ENCODE results near the gene TBCE.
"Not testable (repeated sequence)": the region's sequence is repeated elsewhere in the genome, so short reads cannot be mapped to it uniquely, and the experiment has no call there.

Gene TBCE

DNA sequence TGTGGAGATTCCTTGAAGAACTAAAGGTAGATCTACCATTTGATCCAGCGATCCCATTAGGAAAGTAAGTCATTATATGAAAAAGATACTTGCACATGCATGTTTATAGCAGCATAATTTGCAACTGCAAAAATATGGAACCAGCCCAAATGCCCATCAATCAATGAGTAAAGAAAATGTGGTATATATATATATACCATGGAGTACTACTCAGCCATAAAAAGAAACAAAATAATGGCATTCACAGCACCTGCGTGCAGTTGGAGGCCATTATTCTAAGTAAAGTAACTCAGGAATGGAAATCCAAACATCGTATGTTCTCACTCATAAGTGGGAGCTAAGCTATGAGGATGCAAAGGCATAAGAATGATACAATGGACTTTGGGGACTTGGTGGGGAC is 95.6 kb downstream of the TBCE start:
- not testable (repeated sequence) for H3K9ac ChIP-seq (ENCODE audit: low read length); H3K27me3 ChIP-seq (ENCODE audit: control insufficient read depth, insufficient read depth, low read length); H3K4me1 ChIP-seq (ENCODE audit: control insufficient read depth, low read depth, low read length); H3K27ac ChIP-seq (ENCODE audit: low read length); H3K4me3 ChIP-seq (ENCODE audit: low read length); H3K9me3 ChIP-seq (ENCODE audit: control insufficient read depth, low read depth, low read length)
- peaks cover 11% of the 10 kb centered on the region for H3K36me3 ChIP-seq (ENCODE audit: control insufficient read depth, low read depth, low read length)

DNA sequence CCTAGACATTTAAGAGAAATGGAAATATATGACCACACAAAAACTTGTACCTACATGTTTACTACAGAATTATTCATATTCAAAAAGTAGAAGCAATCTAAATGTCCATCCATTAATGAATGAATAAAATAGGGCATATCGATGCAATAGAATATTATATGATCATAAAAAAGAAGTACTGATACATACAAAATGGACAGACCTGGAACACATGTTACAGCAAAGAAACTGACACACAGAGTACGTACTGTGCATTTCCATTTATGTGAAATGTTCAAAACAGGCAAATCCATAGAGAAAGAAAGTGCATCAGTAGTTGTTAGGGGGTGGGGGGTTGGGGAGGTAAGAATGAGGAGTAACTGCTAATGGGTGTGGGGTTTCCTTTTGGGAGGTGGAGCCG is 97.8 kb downstream of the TBCE start:
- Histone ChIP-seq H3K4me3 (ENCODE audit: low read length) (no peak overlapping the region), H3K27ac (ENCODE audit: low read length) (no peak overlapping the region), H3K4me1 (ENCODE audit: control insufficient read depth, low read depth, low read length) (no peaks in the 10 kb centered on the region), H3K9ac (ENCODE audit: low read length) (no peak overlapping the region), H3K27me3 (ENCODE audit: control insufficient read depth, insufficient read depth, low read length) (no peaks in the 10 kb centered on the region), H3K36me3 (ENCODE audit: control insufficient read depth, low read depth, low read length) (peaks cover 17% of the 10 kb centered on the region), H3K9me3 (ENCODE audit: control insufficient read depth, low read depth, low read length) (no peaks in the 10 kb centered on the region)

DNA sequence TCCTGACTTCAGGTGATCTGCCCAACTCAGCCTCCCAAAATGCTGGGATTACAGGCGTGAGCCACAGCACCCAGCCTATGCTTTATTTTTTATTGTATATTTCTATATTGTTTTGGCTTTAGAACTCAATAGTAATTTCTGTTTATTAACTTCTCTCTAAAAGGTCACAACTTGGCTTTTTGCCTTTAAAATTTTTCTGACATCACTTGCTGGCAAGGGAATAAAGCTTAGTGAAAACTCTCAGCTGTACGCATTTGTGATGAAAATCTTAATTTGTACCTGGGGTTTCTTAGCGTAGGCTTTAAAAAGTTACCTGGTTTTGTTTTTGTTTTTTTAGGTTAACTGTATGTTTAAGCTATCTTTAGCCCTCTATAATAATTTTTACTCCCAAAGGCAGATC is 100.8 kb downstream of the TBCE start:
- Histone ChIP-seq H3K27me3 (ENCODE audit: control insufficient read depth, insufficient read depth, low read length) (no peaks in the 10 kb centered on the region), H3K36me3 (ENCODE audit: control insufficient read depth, low read depth, low read length) (peaks cover 16% of the 10 kb centered on the region), H3K4me3 (ENCODE audit: low read length) (no peak overlapping the region), H3K9ac (ENCODE audit: low read length) (no peak overlapping the region), H3K4me1 (ENCODE audit: control insufficient read depth, low read depth, low read length) (no peaks in the 10 kb centered on the region), H3K27ac (ENCODE audit: low read length) (no peak overlapping the region), H3K9me3 (ENCODE audit: control insufficient read depth, low read depth, low read length) (no peaks in the 10 kb centered on the region)

DNA sequence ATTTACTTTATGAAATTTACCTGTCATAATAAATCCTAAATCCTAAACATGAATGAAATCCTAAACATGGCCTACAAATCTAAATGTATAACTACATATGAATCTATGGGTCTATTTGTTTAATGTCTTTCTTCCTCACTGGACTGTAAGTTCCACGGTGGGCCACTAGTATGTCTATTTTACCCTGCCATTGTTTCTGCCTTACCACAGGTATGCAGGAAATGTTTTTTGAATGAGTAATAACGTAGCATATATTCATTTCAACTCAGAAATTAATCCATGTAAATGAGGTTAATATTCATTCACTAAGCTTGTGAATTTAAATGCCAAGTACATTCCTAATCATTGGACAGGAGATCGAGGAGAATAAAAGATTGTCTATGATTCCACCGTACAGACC is 101.7 kb downstream of the TBCE start:
- peaks cover 16% of the 10 kb centered on the region for H3K36me3 ChIP-seq (ENCODE audit: control insufficient read depth, low read depth, low read length)
- no peaks in the 10 kb centered on the region for H3K9me3 ChIP-seq (ENCODE audit: control insufficient read depth, low read depth, low read length)
- H3K4me3 ChIP-seq (ENCODE audit: low read length): no peak overlapping the region
- no peaks in the 10 kb centered on the region for H3K4me1 ChIP-seq (ENCODE audit: control insufficient read depth, low read depth, low read length)
- H3K27ac ChIP-seq (ENCODE audit: low read length): no peak overlapping the region
- no peak overlapping the region for H3K9ac ChIP-seq (ENCODE audit: low read length)
- no peaks in the 10 kb centered on the region for H3K27me3 ChIP-seq (ENCODE audit: control insufficient read depth, insufficient read depth, low read length)

DNA sequence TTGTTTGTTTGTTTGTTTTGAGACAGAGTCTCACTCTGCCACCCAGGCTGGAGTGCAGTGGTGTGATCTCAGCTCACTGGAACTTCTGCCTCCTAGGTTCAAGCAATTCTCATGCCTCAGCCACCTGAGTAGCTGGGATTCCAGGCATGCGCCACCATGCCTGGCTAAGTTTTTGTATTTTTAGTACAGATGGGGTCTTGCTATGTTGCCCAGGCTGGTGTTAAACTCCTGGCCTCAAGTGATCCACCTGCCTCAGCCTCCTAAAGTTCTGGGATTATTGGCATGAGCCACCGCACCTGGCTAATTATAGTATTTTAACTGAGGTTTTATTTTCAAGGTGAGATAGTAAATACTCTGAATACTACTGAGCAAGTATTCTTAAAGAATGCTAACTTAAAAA is 102.7 kb downstream of the TBCE start:
- H3K27ac ChIP-seq (ENCODE audit: low read length): not testable (repeated sequence)

DNA sequence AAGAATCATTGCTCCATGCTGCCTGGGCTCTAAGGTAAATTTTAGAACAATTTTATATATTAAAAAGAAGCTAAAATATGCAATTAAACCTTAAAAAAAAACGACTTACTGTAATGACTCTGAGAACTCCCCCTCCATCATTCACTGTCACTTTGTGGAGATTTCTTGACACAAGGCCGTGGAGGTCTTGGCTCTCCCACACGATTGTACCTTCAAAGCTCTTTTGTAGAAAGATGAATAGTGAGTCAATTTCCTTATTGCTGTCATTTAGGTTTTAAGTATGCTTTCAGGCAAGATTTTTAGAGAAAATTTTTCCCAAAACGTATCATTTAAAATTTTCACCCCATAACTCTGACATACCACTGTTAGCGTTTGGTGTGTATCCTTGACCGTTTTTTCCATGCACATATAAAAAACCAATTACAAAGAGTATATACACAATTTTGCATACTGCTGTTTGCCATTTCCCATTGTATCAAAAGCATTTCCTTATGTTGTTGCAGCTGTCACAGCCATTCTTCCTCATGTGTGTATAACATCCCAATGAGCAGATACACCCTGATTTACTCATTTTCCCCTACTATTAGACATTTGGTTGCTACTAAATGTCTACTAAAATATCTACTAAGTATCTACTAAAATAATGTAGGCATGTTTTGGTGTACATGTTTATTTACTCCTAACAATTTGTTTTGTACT is 103.7 kb downstream of the TBCE start:
- H3K27ac ChIP-seq (ENCODE audit: low read length): no peak overlapping the region
- no peaks in the 10 kb centered on the region for H3K4me1 ChIP-seq (ENCODE audit: control insufficient read depth, low read depth, low read length)
- H3K9ac ChIP-seq (ENCODE audit: low read length): no peak overlapping the region
- H3K4me3 ChIP-seq (ENCODE audit: low read length): no peak overlapping the region
- H3K27me3 ChIP-seq (ENCODE audit: control insufficient read depth, insufficient read depth, low read length): no peaks in the 10 kb centered on the region
- no peaks in the 10 kb centered on the region for H3K9me3 ChIP-seq (ENCODE audit: control insufficient read depth, low read depth, low read length)
- peaks cover 12% of the 10 kb centered on the region for H3K36me3 ChIP-seq (ENCODE audit: control insufficient read depth, low read depth, low read length)

More for the DNA sequence above, 102.7 kb downstream of the TBCE start:
- not testable (repeated sequence) for H3K4me1 ChIP-seq (ENCODE audit: control insufficient read depth, low read depth, low read length); H3K4me3 ChIP-seq (ENCODE audit: low read length); H3K9me3 ChIP-seq (ENCODE audit: control insufficient read depth, low read depth, low read length); H3K9ac ChIP-seq (ENCODE audit: low read length); H3K27me3 ChIP-seq (ENCODE audit: control insufficient read depth, insufficient read depth, low read length)
- peaks cover 12% of the 10 kb centered on the region for H3K36me3 ChIP-seq (ENCODE audit: control insufficient read depth, low read depth, low read length)

DNA sequence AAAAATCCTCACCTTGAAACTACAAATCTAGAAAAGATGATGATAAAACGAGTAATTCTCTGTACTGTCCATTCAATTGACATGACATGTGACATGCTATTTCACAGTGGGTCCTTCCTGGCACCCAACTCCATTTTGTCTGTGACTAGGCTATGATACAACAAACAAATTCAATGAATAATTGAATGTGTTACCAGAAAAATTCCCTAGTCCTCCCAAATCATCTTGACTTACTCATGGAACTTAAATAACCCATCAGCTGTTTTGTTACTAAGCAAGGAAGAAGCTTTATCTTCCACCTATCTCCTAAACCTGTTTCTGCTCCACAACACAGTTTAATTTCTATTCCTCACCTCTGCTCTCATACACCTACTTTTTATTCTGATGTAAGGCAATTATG is 106.6 kb downstream of the TBCE start:
- H3K27me3 ChIP-seq (ENCODE audit: control insufficient read depth, insufficient read depth, low read length): no peaks in the 10 kb centered on the region
- no peak overlapping the region for H3K4me3 ChIP-seq (ENCODE audit: low read length)
- H3K36me3 ChIP-seq (ENCODE audit: control insufficient read depth, low read depth, low read length): peaks cover 19% of the 10 kb centered on the region
- H3K9ac ChIP-seq (ENCODE audit: low read length): no peak overlapping the region
- H3K4me1 ChIP-seq (ENCODE audit: control insufficient read depth, low read depth, low read length): no peaks in the 10 kb centered on the region
- H3K9me3 ChIP-seq (ENCODE audit: control insufficient read depth, low read depth, low read length): no peaks in the 10 kb centered on the region
- no peak overlapping the region for H3K27ac ChIP-seq (ENCODE audit: low read length)

DNA sequence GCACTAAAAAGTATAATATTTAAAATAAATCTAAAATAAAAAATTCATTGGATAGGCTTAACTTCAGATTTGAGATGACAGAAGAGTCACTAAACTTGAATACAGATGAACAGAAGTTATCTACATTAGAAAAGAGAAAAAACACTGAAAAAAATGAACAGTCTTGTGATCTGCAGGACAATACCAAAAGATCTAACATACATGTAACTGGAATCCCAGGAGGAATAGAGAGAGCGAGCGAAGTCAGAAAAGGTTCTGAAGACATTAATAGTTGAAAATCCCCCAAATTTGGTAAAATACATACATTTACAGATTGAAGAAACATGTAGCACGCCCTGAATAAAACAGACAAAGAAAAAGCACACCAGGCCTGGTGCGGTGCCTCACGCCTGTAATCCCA is 115.9 kb downstream of the TBCE start:
- peaks cover 38% of the 10 kb centered on the region for H3K36me3 ChIP-seq (ENCODE audit: control insufficient read depth, low read depth, low read length)

DNA sequence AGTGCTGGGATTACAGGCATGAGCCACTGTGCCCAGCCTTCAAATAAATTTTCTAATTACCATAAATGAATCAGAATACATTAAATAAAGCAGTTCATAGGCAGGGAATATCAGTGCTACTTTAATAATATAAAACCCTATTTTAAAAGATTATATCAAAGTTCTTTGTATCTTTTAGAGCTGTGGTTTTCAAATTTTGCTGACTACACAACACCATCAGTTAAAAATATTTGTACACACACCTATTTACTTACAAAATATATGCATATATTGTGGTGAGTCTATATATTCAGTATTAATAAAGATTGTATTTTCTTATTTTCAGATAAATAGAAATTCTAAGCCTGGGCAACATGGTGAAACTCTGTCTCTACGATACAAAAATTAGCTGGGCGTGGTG is 118.3 kb downstream of the TBCE start:
- Histone ChIP-seq H3K9me3 (ENCODE audit: control insufficient read depth, low read depth, low read length) (no peaks in the 10 kb centered on the region), H3K27ac (ENCODE audit: low read length) (no peak overlapping the region), H3K4me3 (ENCODE audit: low read length) (no peak overlapping the region), H3K27me3 (ENCODE audit: control insufficient read depth, insufficient read depth, low read length) (no peaks in the 10 kb centered on the region), H3K4me1 (ENCODE audit: control insufficient read depth, low read depth, low read length) (no peaks in the 10 kb centered on the region), H3K36me3 (ENCODE audit: control insufficient read depth, low read depth, low read length) (peaks cover 32% of the 10 kb centered on the region), H3K9ac (ENCODE audit: low read length) (no peak overlapping the region)

More for the DNA sequence above, 115.9 kb downstream of the TBCE start:
- H3K4me1 ChIP-seq (ENCODE audit: control insufficient read depth, low read depth, low read length): no peaks in the 10 kb centered on the region
- H3K9ac ChIP-seq (ENCODE audit: low read length): no peak overlapping the region
- no peaks in the 10 kb centered on the region for H3K27me3 ChIP-seq (ENCODE audit: control insufficient read depth, insufficient read depth, low read length)
- H3K4me3 ChIP-seq (ENCODE audit: low read length): no peak overlapping the region
- no peak overlapping the region for H3K27ac ChIP-seq (ENCODE audit: low read length)
- no peaks in the 10 kb centered on the region for H3K9me3 ChIP-seq (ENCODE audit: control insufficient read depth, low read depth, low read length)

DNA sequence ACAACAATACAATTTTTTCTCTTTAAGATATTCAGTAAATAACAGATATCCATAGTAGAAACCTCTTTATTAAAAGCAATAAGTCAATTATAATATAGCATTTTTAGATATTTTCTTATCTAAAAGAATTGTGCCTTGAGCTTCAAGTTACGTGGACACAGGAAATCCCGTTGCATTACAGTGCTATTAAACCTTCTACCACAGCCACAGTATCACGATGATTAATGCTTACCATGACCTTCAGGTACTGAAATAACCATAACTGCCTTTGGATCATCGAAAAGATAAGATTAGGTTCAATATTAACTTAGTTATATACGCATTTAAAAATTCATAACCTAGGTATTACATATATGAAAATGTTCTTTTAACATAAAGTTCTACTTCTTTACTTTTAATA is 119.1 kb downstream of the TBCE start:
- no peak overlapping the region for H3K9ac ChIP-seq (ENCODE audit: low read length)
- peaks cover 37% of the 10 kb centered on the region for H3K36me3 ChIP-seq (ENCODE audit: control insufficient read depth, low read depth, low read length)
- no peaks in the 10 kb centered on the region for H3K4me1 ChIP-seq (ENCODE audit: control insufficient read depth, low read depth, low read length)
- no peak overlapping the region for H3K27ac ChIP-seq (ENCODE audit: low read length)
- no peak overlapping the region for H3K4me3 ChIP-seq (ENCODE audit: low read length)
- no peaks in the 10 kb centered on the region for H3K27me3 ChIP-seq (ENCODE audit: control insufficient read depth, insufficient read depth, low read length)
- no peaks in the 10 kb centered on the region for H3K9me3 ChIP-seq (ENCODE audit: control insufficient read depth, low read depth, low read length)

DNA sequence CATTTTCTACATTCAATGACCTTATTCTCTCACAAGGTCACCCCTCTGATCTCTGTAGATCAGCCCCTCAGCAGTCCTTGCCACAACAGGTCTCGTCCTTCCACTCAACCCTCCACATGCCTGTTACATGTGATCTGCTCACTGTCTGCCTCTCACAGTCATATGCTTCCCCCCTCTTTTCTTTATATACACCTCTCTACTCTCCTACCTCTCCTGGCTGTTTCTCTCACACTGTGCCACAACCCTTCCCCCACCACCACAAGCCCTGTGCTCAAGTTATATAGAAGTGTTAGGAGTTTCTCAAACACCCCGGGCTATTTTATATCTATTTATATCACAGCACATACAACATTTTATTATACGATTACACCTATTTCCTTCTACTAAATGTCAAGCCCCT is 124.4 kb downstream of the TBCE start:
- Histone ChIP-seq H3K9ac (ENCODE audit: low read length) (no peak overlapping the region), H3K36me3 (ENCODE audit: control insufficient read depth, low read depth, low read length) (peaks cover 50% of the 10 kb centered on the region), H3K27ac (ENCODE audit: low read length) (no peak overlapping the region), H3K9me3 (ENCODE audit: control insufficient read depth, low read depth, low read length) (no peaks in the 10 kb centered on the region), H3K4me3 (ENCODE audit: low read length) (no peak overlapping the region), H3K27me3 (ENCODE audit: control insufficient read depth, insufficient read depth, low read length) (no peaks in the 10 kb centered on the region), H3K4me1 (ENCODE audit: control insufficient read depth, low read depth, low read length) (no peaks in the 10 kb centered on the region)

DNA sequence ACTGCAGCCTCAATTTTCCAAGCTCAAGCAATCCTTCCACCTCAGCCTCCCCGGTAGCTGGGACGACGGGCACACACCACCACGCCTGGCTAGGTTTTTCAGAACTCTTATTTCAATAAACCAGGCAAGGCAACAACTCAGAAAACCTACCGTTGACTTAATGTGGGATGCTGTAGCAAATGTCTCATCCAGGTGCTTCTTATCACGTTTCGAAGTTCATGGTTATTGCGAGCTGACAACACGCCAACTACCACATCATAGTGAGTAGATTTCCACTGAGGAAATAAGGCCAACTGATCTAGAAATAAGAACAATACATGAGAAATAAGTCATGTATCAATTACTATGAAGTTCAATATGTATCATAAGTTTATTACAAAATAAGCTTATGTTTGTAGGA is 127.3 kb downstream of the TBCE start:
- Histone ChIP-seq H3K27ac (ENCODE audit: low read length) (no peak overlapping the region), H3K9ac (ENCODE audit: low read length) (no peak overlapping the region), H3K36me3 (ENCODE audit: control insufficient read depth, low read depth, low read length) (peaks cover 40% of the 10 kb centered on the region), H3K4me1 (ENCODE audit: control insufficient read depth, low read depth, low read length) (no peaks in the 10 kb centered on the region), H3K27me3 (ENCODE audit: control insufficient read depth, insufficient read depth, low read length) (no peaks in the 10 kb centered on the region), H3K9me3 (ENCODE audit: control insufficient read depth, low read depth, low read length) (no peaks in the 10 kb centered on the region), H3K4me3 (ENCODE audit: low read length) (no peak overlapping the region)

Measured in iPS-18a (cell line).